Measurements from ENCODE around the gene ZNF680.

GRCh38 chr7:64581391-64581790, 18.5 kb upstream of the ZNF680 start:
- TF ChIP-seq CTCF (IDR thresholded peaks at IDR 0.05), result no peak
- no peak for TF ChIP-seq POLR2A (IDR thresholded peaks at IDR 0.05)

All from body of pancreas (tissue), 4 donors.